Activated B cell treated with CpG ODN at 0.5 μM for 24 hours (primary cell): Measurements from ENCODE around the gene LHX1. TPM values are rescaled to one million over a fixed set of nuclear protein-coding genes. Genes with fewer than 3 reads are reported as not detected.

Source experiments
- ATAC-seq: fragments of 200-7000 bp; cut with Tn5 transposase; one replicate; pipeline ENCODE4 v1.10.0; 2021; ENCODE audit warnings: low read depth, mild to moderate bottlenecking, moderate library complexity
- CTCF ChIA-PET: fragments of 350-600 bp; sonication (Branson Sonifier 250); formaldehyde crosslinking; loops from one replicate; lab custom pipeline; 2021; ENCODE audit warnings: antibody characterized with exemption; lab: Charles Lee
- POLR2A ChIA-PET: fragments of 350-600 bp; sonication (Branson Sonifier 250); formaldehyde crosslinking; loops from one replicate; lab custom pipeline; 2021; ENCODE audit warnings: antibody characterized with exemption; lab: Charles Lee
- DNase-seq: peaks from one replicate; pipeline ENCODE4 v3.0.0; 2022
- H3K27ac Mint-ChIP-seq: one replicate; pipeline ENCODE4 v1.8.0; 2020; ENCODE audit warnings: mixed read lengths
- H3K27me3 Mint-ChIP-seq: one replicate; pipeline ENCODE4 v1.8.0; 2021; ENCODE audit warnings: mixed read lengths
- H3K36me3 Mint-ChIP-seq: one replicate; pipeline ENCODE4 v1.8.0; 2021; ENCODE audit warnings: low read depth, mixed read lengths
- H3K4me1 Mint-ChIP-seq: one replicate; pipeline ENCODE4 v1.8.0; 2021; ENCODE audit warnings: mixed read lengths
- H3K4me3 Mint-ChIP-seq: one replicate; pipeline ENCODE4 v1.8.0; 2020; ENCODE audit warnings: mild to moderate bottlenecking, mixed read lengths
- H3K9me3 Mint-ChIP-seq: one replicate; pipeline ENCODE4 v1.8.0; 2020; ENCODE audit warnings: mixed read lengths
- CTCF ChIP-seq: fragments of 200-600 bp; IDR thresholded peaks from one replicate; pipeline ENCODE4 v1.8.0; 2022; ENCODE audit warnings: antibody characterized with exemption, mild to moderate bottlenecking
- intact Hi-C: fragments of 100-400 bp; cut with micrococcal nuclease; formaldehyde crosslinking; loops from one replicate; pipeline ENCODE4 v1.15.1; 2024
- total RNA-seq: library from RNA; stranded (reverse); gene quantifications from 2 replicates; pipeline ENCODE4 v1.2.3, GENCODE V29; 2022

Gene LHX1
- total RNA-seq, result not detected in 2 replicates

GRCh38 chr17:36937001-36937958 lies at the start of gene LHX1:
Gene LHX1 (plus strand): TSS chr17:36937475. CDS start chr17:36938198, 723 bp downstream.
- Mint-ChIP-seq H3K4me1 (peaks cover 66% of the 10 kb centered on the region), H3K36me3 (no peaks in the 10 kb centered on the region), H3K27ac (peak within 1 kb of the TSS; percentile 30), H3K9me3 (peaks cover 2% of the 10 kb centered on the region), H3K4me3 (peak within 1 kb of the TSS; percentile 76), H3K27me3 (peaks cover 74% of the 10 kb centered on the region)
- DNase-seq (no peak), ATAC-seq (peak; percentile 17)
- POLR2A ChIA-PET, result interaction anchor here (1.1 to 2.8 kb wide), 2 partner anchors 8 to 12 kb away, joined by 3 to 11 read pairs; partner anchors contain the start of gene AATF
- TF ChIP-seq CTCF, result no peak
- intact Hi-C loops, result loop anchor here (5.0 kb wide), 1 partner anchor 310 kb away; no protein-coding TSS in a partner anchor
- CTCF ChIA-PET, result no interaction called here

GRCh38 chr17:36888236-36888951 lies 48.9 kb upstream of the LHX1 start:
- Mint-ChIP-seq H3K27ac (no peak overlapping the region), H3K9me3 (no peaks in the 10 kb centered on the region), H3K4me1 (peaks cover 2% of the 10 kb centered on the region), H3K4me3 (no peak overlapping the region), H3K27me3 (peaks cover 23% of the 10 kb centered on the region), H3K36me3 (no peaks in the 10 kb centered on the region)
- intact Hi-C loops, result no loop called here
- no peak for DNase-seq
- POLR2A ChIA-PET, result no interaction called here
- no peak for TF ChIP-seq CTCF
- CTCF ChIA-PET, result no interaction called here
- ATAC-seq, result no peak

GRCh38 chr17:36889770-36890349 lies 47.4 kb upstream of the LHX1 start:
- Mint-ChIP-seq H3K4me3 (no peak overlapping the region), H3K36me3 (no peaks in the 10 kb centered on the region), H3K4me1 (no peaks in the 10 kb centered on the region), H3K9me3 (no peaks in the 10 kb centered on the region), H3K27ac (no peak overlapping the region), H3K27me3 (peaks cover 19% of the 10 kb centered on the region)
- TF ChIP-seq CTCF, result no peak
- CTCF ChIA-PET, result no interaction called here
- POLR2A ChIA-PET, result no interaction called here
- no peak for DNase-seq
- intact Hi-C loops, result no loop called here
- no peak for ATAC-seq

- no peaks in the 10 kb centered on the region for H3K36me3 Mint-ChIP-seq
- H3K9me3 Mint-ChIP-seq, result no peaks in the 10 kb centered on the region
- H3K4me1 Mint-ChIP-seq, result no peaks in the 10 kb centered on the region
- no peak overlapping the region for H3K27ac Mint-ChIP-seq
- H3K27me3 Mint-ChIP-seq, result peaks cover 19% of the 10 kb centered on the region
- intact Hi-C loops, result no loop called here
- ChIA-PET POLR2A (no interaction called here), CTCF (no interaction called here)
- TF ChIP-seq CTCF, result no peak
- H3K4me3 Mint-ChIP-seq, result no peak overlapping the region
- ATAC-seq (no peak), DNase-seq (no peak)
These were observed 46.7 kb upstream of the LHX1 start for GRCh38 chr17:36890398-36891168.
